PC-9 (cell line): ENCODE data around the gene VWA2. TPM values are rescaled to one million over a fixed set of nuclear protein-coding genes. Genes with fewer than 3 reads are reported as not detected.
A peak's percentile ranks its signal among the peaks of the same experiment; 100 is the strongest.

Source experiments
- BruUV-seq: library from RNA; stranded (reverse); fragments of 400-500 nt; replicated peaks from 2 replicates; lab custom pipeline; 2021; lab: Mats Ljungman, UMichigan
- CTCF ChIA-PET: fragments of 300-600 bp; sonication (Branson Sonifier 250); formaldehyde crosslinking; loops from one replicate; lab custom pipeline; 2022; ENCODE audit warnings: antibody characterized with exemption; lab: Charles Lee
- POLR2A ChIA-PET: fragments of 300-600 bp; sonication (Branson Sonifier 250); formaldehyde crosslinking; loops from one replicate; lab custom pipeline; 2022; ENCODE audit warnings: antibody characterized with exemption; ENCODE audit not compliant: unreplicated experiment; lab: Charles Lee
- DNase-seq, 2 experiments: peaks; one replicate each; pipeline versions ENCODE4 v3.0.0 to v3.0.0-alpha.2; 2015 to 2022; ENCODE audit warnings: mixed read lengths in 1 of 2
- H2AFZ ChIP-seq: fragments of 200-600 bp; sonication (generic); 2 replicates; pipeline ENCODE4 v1.8.1; 2017; ENCODE audit warnings: antibody characterized with exemption
- H3F3A ChIP-seq: fragments of 200-600 bp; sonication (generic); 2 replicates; pipeline ENCODE4 v1.8.1; 2017; ENCODE audit warnings: antibody characterized with exemption, mild to moderate bottlenecking, low read depth; ENCODE audit not compliant: insufficient read depth
- H3K27ac ChIP-seq: fragments of 200-600 bp; sonication (generic); 2 replicates; pipeline ENCODE4 v1.6.1; 2016; ENCODE audit warnings: mixed run types
- H3K27me3 ChIP-seq: fragments of 200-600 bp; sonication (generic); 2 replicates; pipeline ENCODE4 v1.6.1; 2016; ENCODE audit warnings: low read depth, mixed run types; ENCODE audit not compliant: insufficient read depth
- H3K36me3 ChIP-seq: fragments of 200-600 bp; sonication (generic); 2 replicates; pipeline ENCODE4 v1.6.1; 2016; ENCODE audit warnings: low read depth, mixed run types
- H3K4me1 ChIP-seq: fragments of 200-600 bp; sonication (generic); replicated peaks from 2 replicates; pipeline ENCODE4 v1.6.1; 2016; ENCODE audit warnings: mixed run types; ENCODE audit not compliant: insufficient read depth
- H3K4me2 ChIP-seq: fragments of 200-600 bp; sonication (generic); 2 replicates; pipeline ENCODE4 v1.6.1; 2017; ENCODE audit warnings: mixed run types
- H3K4me3 ChIP-seq: fragments of 200-600 bp; sonication (generic); 2 replicates; pipeline ENCODE4 v1.6.1; 2016; ENCODE audit warnings: mixed run types
- H3K79me2 ChIP-seq: fragments of 200-600 bp; sonication (generic); 2 replicates; pipeline ENCODE4 v1.6.1; 2017; ENCODE audit warnings: low read depth, mixed run types
- H3K9me2 ChIP-seq: fragments of 200-600 bp; sonication (generic); 2 replicates; pipeline ENCODE4 v1.8.1; 2017; ENCODE audit warnings: mild to moderate bottlenecking; ENCODE audit not compliant: insufficient read depth
- H3K9me3 ChIP-seq: fragments of 200-600 bp; sonication (generic); 2 replicates; pipeline ENCODE4 v1.8.1; 2016; ENCODE audit warnings: low read depth; ENCODE audit not compliant: insufficient read depth
- H4K20me1 ChIP-seq: fragments of 200-600 bp; sonication (generic); 2 replicates; pipeline ENCODE4 v1.8.1; 2017; ENCODE audit not compliant: insufficient read depth
- CTCF ChIP-seq: fragments of 200-600 bp; sonication (generic); conservative IDR thresholded peaks from 2 replicates; pipeline ENCODE4 v1.6.1; 2017; ENCODE audit warnings: mixed run types, antibody characterized with exemption, mild to moderate bottlenecking, moderate library complexity
- EZH2 ChIP-seq: fragments of 200-600 bp; sonication (generic); IDR thresholded peaks from 2 replicates; pipeline ENCODE4 v1.8.0; 2017; ENCODE audit warnings: antibody characterized with exemption, low read depth
- intact Hi-C: fragments of 100-400 bp; cut with micrococcal nuclease; formaldehyde crosslinking; loops from one replicate; pipeline ENCODE4 v1.10.0; 2022; ENCODE audit not compliant: unreplicated experiment
- total RNA-seq: library from RNA; stranded (reverse); gene quantifications from 2 replicates; pipeline ENCODE4 v1.2.3, GENCODE V29; 2021

Gene VWA2
- total RNA-seq, 1 experiment from 2014 or later, result 0.48 TPM

- Histone ChIP-seq H3K9me2 (no peaks in the 10 kb centered on the region), H3K27ac (no peak overlapping the region)
Measured at GRCh38 chr10:114207349-114207748, 31.7 kb upstream of the VWA2 start.

GRCh38 chr10:114208351-114208750 lies 30.7 kb upstream of the VWA2 start:
- BruUV-seq, result no TSS peak

More at GRCh38 chr10:114207349-114207748, 31.7 kb upstream of the VWA2 start:
- no peak for TF ChIP-seq EZH2
- TF ChIP-seq CTCF, result no peak
- Histone ChIP-seq H3K36me3 (no peaks in the 10 kb centered on the region), H3K4me1 (no peaks in the 10 kb centered on the region), H2AFZ (no peak overlapping the region), H3K4me2 (no peak overlapping the region), H3K4me3 (no peak overlapping the region), H3K79me2 (no peaks in the 10 kb centered on the region), H3F3A (no peaks in the 10 kb centered on the region), H4K20me1 (no peaks in the 10 kb centered on the region), H3K9me3 (no peaks in the 10 kb centered on the region), H3K27me3 (no peaks in the 10 kb centered on the region)
- no peak for DNase-seq
- no TSS peak for BruUV-seq
- CTCF ChIA-PET, result no interaction called here
- POLR2A ChIA-PET, result no interaction called here
- intact Hi-C loops, result no loop called here

GRCh38 chr10:114212153-114212552 lies 26.9 kb upstream of the VWA2 start:
- H3K27me3 ChIP-seq, result no peaks in the 10 kb centered on the region
- intact Hi-C loops, result no loop called here

More at GRCh38 chr10:114208351-114208750, 30.7 kb upstream of the VWA2 start:
- intact Hi-C loops, result no loop called here
- Histone ChIP-seq H3K27me3 (no peaks in the 10 kb centered on the region), H3K4me2 (no peak overlapping the region), H3K79me2 (no peaks in the 10 kb centered on the region), H3F3A (no peaks in the 10 kb centered on the region), H3K9me3 (no peaks in the 10 kb centered on the region), H3K36me3 (no peaks in the 10 kb centered on the region), H3K27ac (no peak overlapping the region), H3K4me3 (no peak overlapping the region), H3K4me1 (no peaks in the 10 kb centered on the region), H4K20me1 (no peaks in the 10 kb centered on the region), H3K9me2 (no peaks in the 10 kb centered on the region), H2AFZ (no peak overlapping the region)
- ChIA-PET CTCF (interaction anchor here (0.7 kb wide), 1 partner anchor 113 kb away, joined by 7 read pairs; no protein-coding TSS in a partner anchor), POLR2A (no interaction called here)
- TF ChIP-seq CTCF (no peak), EZH2 (no peak)
- peak in 1 of 2 experiments; percentile 12 for DNase-seq

More at GRCh38 chr10:114212153-114212552, 26.9 kb upstream of the VWA2 start:
- no peaks in the 10 kb centered on the region for H3F3A ChIP-seq
- BruUV-seq, result no TSS peak
- no peak overlapping the region for H2AFZ ChIP-seq
- no peaks in the 10 kb centered on the region for H3K36me3 ChIP-seq
- no peaks in the 10 kb centered on the region for H3K79me2 ChIP-seq
- no peak overlapping the region for H3K4me2 ChIP-seq
- H4K20me1 ChIP-seq, result no peaks in the 10 kb centered on the region
- TF ChIP-seq CTCF, result no peak
- TF ChIP-seq EZH2, result no peak
- CTCF ChIA-PET, result no interaction called here
- H3K4me3 ChIP-seq, result no peak overlapping the region
- H3K9me2 ChIP-seq, result no peaks in the 10 kb centered on the region
- no peaks in the 10 kb centered on the region for H3K9me3 ChIP-seq
- no peaks in the 10 kb centered on the region for H3K4me1 ChIP-seq
- H3K27ac ChIP-seq, result no peak overlapping the region
- POLR2A ChIA-PET, result no interaction called here
- DNase-seq, result no peak
